Panc1 (cell line): ENCODE results near the gene DNAJC5G. TPM values are rescaled to one million over a fixed set of nuclear protein-coding genes. Genes with fewer than 3 reads are reported as not detected.

ENCODE experiments used
- ATAC-seq: fragments of 200-7000 bp; cut with Tn5 transposase; 2 replicates; pipeline ENCODE4 v1.9.1; 2020; ENCODE audit warnings: mild to moderate bottlenecking, moderate library complexity
- BruUV-seq: library from RNA; stranded (reverse); fragments of 400-500 nt; replicated peaks from 2 replicates; lab custom pipeline; 2021; lab: Mats Ljungman, UMichigan
- CTCF ChIA-PET: fragments of 300-600 bp; sonication (Branson Sonifier 250); formaldehyde crosslinking; loops from one replicate; lab custom pipeline; 2022; ENCODE audit warnings: antibody characterized with exemption; lab: Charles Lee
- POLR2A ChIA-PET: fragments of 300-600 bp; sonication (Branson Sonifier 250); formaldehyde crosslinking; loops from one replicate; lab custom pipeline; 2022; ENCODE audit warnings: antibody characterized with exemption; lab: Charles Lee
- DNase-seq: peaks from one replicate; pipeline ENCODE4 v3.0.0-alpha.2; 2010; ENCODE audit warnings: low read depth, low spot score
- H3K27ac ChIP-seq: 2 replicates; pipeline ENCODE4 v1.5.1; 2011; ENCODE audit warnings: mild to moderate bottlenecking, low read length, inconsistent platforms
- H3K27me3 ChIP-seq: fragments of 200-500 bp; sonication (Bioruptor generic); 2 replicates; pipeline ENCODE4 v1.6.0; 2014; ENCODE audit warnings: low read length, inconsistent platforms; ENCODE audit not compliant: control insufficient read depth, insufficient read depth
- H3K36me3 ChIP-seq: fragments of 200-500 bp; sonication (Bioruptor generic); 2 replicates; pipeline ENCODE4 v1.5.1; 2014; ENCODE audit warnings: inconsistent platforms, mild to moderate bottlenecking, low read length, moderate library complexity; ENCODE audit not compliant: control insufficient read depth, insufficient read depth
- H3K4me1 ChIP-seq: 2 replicates; pipeline ENCODE4 v1.5.1; 2011; ENCODE audit warnings: inconsistent platforms, mild to moderate bottlenecking, low read length, moderate library complexity; ENCODE audit not compliant: control insufficient read depth, insufficient read depth
- H3K4me3 ChIP-seq, 2 experiments: 2 replicates each; pipeline ENCODE4 v1.5.1; 2011 to 2012; ENCODE audit warnings: low read depth in 2 of 2, low read length in 2 of 2, mild to moderate bottlenecking in 2 of 2, inconsistent platforms in 1 of 2, moderate library complexity in 1 of 2
- H3K9me3 ChIP-seq: fragments of 200-500 bp; sonication (Bioruptor generic); 2 replicates; pipeline ENCODE4 v1.5.1; 2014; ENCODE audit warnings: low read depth, mild to moderate bottlenecking, inconsistent platforms, low read length, moderate library complexity; ENCODE audit not compliant: control insufficient read depth, insufficient read depth
- POLR2AphosphoS5 ChIP-seq: IDR thresholded peaks from 2 replicates; pipeline ENCODE4 v1.6.1; 2012; ENCODE audit warnings: mild to moderate bottlenecking, low read depth, low read length, moderate library complexity
- SIN3A ChIP-seq: IDR thresholded peaks from 2 replicates; pipeline ENCODE4 v1.6.1; 2012; ENCODE audit warnings: low read depth, mild to moderate bottlenecking, low read length, moderate library complexity, borderline replicate concordance; ENCODE audit not compliant: insufficient read depth
- TCF7L2 ChIP-seq: IDR thresholded peaks from 2 replicates; pipeline ENCODE4 v1.6.1; 2011; ENCODE audit warnings: mild to moderate bottlenecking, low read depth, low read length, inconsistent platforms
- in situ Hi-C: cut with HindIII; loops from 2 replicates; pipeline ENCODE4 v1.10.0; 2016; ENCODE audit warnings: low sequenced_read_pairs, low pct_unique_long_range_greater_than_20kb
- intact Hi-C: fragments of 100-400 bp; cut with micrococcal nuclease; formaldehyde crosslinking; loops from one replicate; pipeline ENCODE4 v1.10.0; 2022; ENCODE audit not compliant: unreplicated experiment
- total RNA-seq: library from RNA; stranded (reverse); gene quantifications from one replicate; pipeline ENCODE4 v1.2.1, GENCODE V29; 2021; ENCODE audit not compliant: unreplicated experiment
- TF ChIP-seq, protein P1 (sequence below), 2 experiments: IDR thresholded peaks; 2 replicates each; pipeline ENCODE4 v1.6.1; 2011 to 2012; ENCODE audit warnings: low read depth in 2 of 2, control low read depth in 1 of 2, low read length in 1 of 2, mild to moderate bottlenecking in 1 of 2, moderate library complexity in 1 of 2; ENCODE audit not compliant: insufficient read depth in 1 of 2
- TF ChIP-seq, protein P2 (sequence below): fragments of 450-650 bp; IDR thresholded peaks from 2 replicates; pipeline ENCODE4 v1.5.1; 2017; ENCODE audit warnings: mild to moderate bottlenecking

The DNAJC5G gene
- total RNA-seq, 1 experiment from 2014 or later: not detected

GRCh38 chr2:27320958-27321543 lies 45.8 kb downstream of the DNAJC5G start:
- Histone ChIP-seq H3K4me1 (peaks cover 27% of the 10 kb centered on the region), H3K4me3 (peak overlapping the region; percentile 89 to 99), H3K36me3 (peaks cover 6% of the 10 kb centered on the region; the same call in 1 of the 2 replicates), H3K27ac (peak overlapping the region; percentile 100), H3K9me3 (no peaks in the 10 kb centered on the region), H3K27me3 (no peaks in the 10 kb centered on the region)
- ATAC-seq (peak; percentile 90), DNase-seq (peak; percentile 95)
- ChIA-PET POLR2A (no interaction called here), CTCF (interaction anchor here (0.6 kb wide), 1 partner anchor 37 kb away, joined by 5 read pairs; no protein-coding TSS in a partner anchor)
- BruUV-seq: no TSS peak
- in situ Hi-C loops (no loop called here), intact Hi-C loops (no loop called here)
- TF ChIP-seq TCF7L2 (0 out of 2 replicates have a peak, but pooled peaks have one; percentile 20), SIN3A (no peak), POLR2AphosphoS5 (peak; percentile 73; the same call in 1 of the 2 replicates)
- TF ChIP-seq, protein P1, sequence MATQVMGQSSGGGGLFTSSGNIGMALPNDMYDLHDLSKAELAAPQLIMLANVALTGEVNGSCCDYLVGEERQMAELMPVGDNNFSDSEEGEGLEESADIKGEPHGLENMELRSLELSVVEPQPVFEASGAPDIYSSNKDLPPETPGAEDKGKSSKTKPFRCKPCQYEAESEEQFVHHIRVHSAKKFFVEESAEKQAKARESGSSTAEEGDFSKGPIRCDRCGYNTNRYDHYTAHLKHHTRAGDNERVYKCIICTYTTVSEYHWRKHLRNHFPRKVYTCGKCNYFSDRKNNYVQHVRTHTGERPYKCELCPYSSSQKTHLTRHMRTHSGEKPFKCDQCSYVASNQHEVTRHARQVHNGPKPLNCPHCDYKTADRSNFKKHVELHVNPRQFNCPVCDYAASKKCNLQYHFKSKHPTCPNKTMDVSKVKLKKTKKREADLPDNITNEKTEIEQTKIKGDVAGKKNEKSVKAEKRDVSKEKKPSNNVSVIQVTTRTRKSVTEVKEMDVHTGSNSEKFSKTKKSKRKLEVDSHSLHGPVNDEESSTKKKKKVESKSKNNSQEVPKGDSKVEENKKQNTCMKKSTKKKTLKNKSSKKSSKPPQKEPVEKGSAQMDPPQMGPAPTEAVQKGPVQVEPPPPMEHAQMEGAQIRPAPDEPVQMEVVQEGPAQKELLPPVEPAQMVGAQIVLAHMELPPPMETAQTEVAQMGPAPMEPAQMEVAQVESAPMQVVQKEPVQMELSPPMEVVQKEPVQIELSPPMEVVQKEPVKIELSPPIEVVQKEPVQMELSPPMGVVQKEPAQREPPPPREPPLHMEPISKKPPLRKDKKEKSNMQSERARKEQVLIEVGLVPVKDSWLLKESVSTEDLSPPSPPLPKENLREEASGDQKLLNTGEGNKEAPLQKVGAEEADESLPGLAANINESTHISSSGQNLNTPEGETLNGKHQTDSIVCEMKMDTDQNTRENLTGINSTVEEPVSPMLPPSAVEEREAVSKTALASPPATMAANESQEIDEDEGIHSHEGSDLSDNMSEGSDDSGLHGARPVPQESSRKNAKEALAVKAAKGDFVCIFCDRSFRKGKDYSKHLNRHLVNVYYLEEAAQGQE (IDR thresholded peaks at IDR 0.05; ENCODE audit: insufficient read depth in 1 of 2, low read depth in 2 of 2, low read length in 1 of 2): no peak
- TF ChIP-seq, protein P2, sequence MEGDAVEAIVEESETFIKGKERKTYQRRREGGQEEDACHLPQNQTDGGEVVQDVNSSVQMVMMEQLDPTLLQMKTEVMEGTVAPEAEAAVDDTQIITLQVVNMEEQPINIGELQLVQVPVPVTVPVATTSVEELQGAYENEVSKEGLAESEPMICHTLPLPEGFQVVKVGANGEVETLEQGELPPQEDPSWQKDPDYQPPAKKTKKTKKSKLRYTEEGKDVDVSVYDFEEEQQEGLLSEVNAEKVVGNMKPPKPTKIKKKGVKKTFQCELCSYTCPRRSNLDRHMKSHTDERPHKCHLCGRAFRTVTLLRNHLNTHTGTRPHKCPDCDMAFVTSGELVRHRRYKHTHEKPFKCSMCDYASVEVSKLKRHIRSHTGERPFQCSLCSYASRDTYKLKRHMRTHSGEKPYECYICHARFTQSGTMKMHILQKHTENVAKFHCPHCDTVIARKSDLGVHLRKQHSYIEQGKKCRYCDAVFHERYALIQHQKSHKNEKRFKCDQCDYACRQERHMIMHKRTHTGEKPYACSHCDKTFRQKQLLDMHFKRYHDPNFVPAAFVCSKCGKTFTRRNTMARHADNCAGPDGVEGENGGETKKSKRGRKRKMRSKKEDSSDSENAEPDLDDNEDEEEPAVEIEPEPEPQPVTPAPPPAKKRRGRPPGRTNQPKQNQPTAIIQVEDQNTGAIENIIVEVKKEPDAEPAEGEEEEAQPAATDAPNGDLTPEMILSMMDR: no peak; the same call in 1 of the 2 replicates

- Histone ChIP-seq H3K9me3 (no peaks in the 10 kb centered on the region), H3K4me3 (peak overlapping the region; percentile 89 to 99), H3K36me3 (peaks cover 9% of the 10 kb centered on the region; the same call in 1 of the 2 replicates), H3K4me1 (peaks cover 27% of the 10 kb centered on the region), H3K27ac (peak overlapping the region; percentile 100), H3K27me3 (no peaks in the 10 kb centered on the region)
- BruUV-seq: TSS peak; percentile 89
- ChIA-PET CTCF (interaction anchor here (0.5 kb wide), 1 partner anchor 50 kb away, joined by 3 read pairs; no protein-coding TSS in a partner anchor), POLR2A (no interaction called here)
- ATAC-seq (peak; percentile 10), DNase-seq (no peak)
- in situ Hi-C loops: no loop called here
- TF ChIP-seq POLR2AphosphoS5 (no peak), TCF7L2 (no peak), SIN3A (no peak)
- TF ChIP-seq, protein P2: no peak
- intact Hi-C loops: no loop called here
These were observed 47.1 kb downstream of the DNAJC5G start for GRCh38 chr2:27322301-27322765.
